ENCODE results near the gene ANKRD39. TPM values are rescaled to one million over a fixed set of nuclear protein-coding genes. Genes with fewer than 3 reads are reported as not detected.
"Not testable (repeated sequence)": the region's sequence is repeated elsewhere in the genome, so short reads cannot be mapped to it uniquely, and the experiment has no call there.

Gene ANKRD39
- total RNA-seq, 1 donor from 2014 or later: 31.9 TPM

- no peak overlapping the region for H3K4me3 ChIP-seq (ENCODE audit: low read depth, low read length)
- no peak for TF ChIP-seq CTCF (conservative IDR thresholded peaks at IDR 0.05; ENCODE audit: low read depth, low read length)
- DNase-seq (ENCODE audit: low read depth): no peak
Observed at GRCh38 chr2:96893289-96894150, 35.7 kb upstream of the ANKRD39 start.

- no peak for DNase-seq (ENCODE audit: low read depth)
- H3K4me3 ChIP-seq (ENCODE audit: low read depth, low read length): no peak overlapping the region
- TF ChIP-seq CTCF (conservative IDR thresholded peaks at IDR 0.05; ENCODE audit: low read depth, low read length): no peak
Observed at GRCh38 chr2:96891591-96892333, 33.9 kb upstream of the ANKRD39 start.

- no peak for TF ChIP-seq CTCF (conservative IDR thresholded peaks at IDR 0.05; ENCODE audit: low read depth, low read length)
- no peak overlapping the region for H3K4me3 ChIP-seq (ENCODE audit: low read depth, low read length)
- no peak for DNase-seq (ENCODE audit: low read depth)
Observed at GRCh38 chr2:96890726-96891385, 33.0 kb upstream of the ANKRD39 start.

- H3K4me3 ChIP-seq (ENCODE audit: low read depth, low read length): no peak overlapping the region
- no peak for DNase-seq (ENCODE audit: low read depth)
- TF ChIP-seq CTCF (conservative IDR thresholded peaks at IDR 0.05; ENCODE audit: low read depth, low read length): no peak
Observed at GRCh38 chr2:96890252-96890651, 32.4 kb upstream of the ANKRD39 start.

GRCh38 chr2:96889502-96889901, 31.7 kb upstream of the ANKRD39 start:
- DNase-seq (ENCODE audit: low read depth); H3K4me3 ChIP-seq (ENCODE audit: low read depth, low read length): not testable (repeated sequence)

- no peak for DNase-seq (ENCODE audit: low read depth)
Observed at GRCh38 chr2:96888072-96889011, 30.5 kb upstream of the ANKRD39 start.

More at GRCh38 chr2:96888072-96889011, 30.5 kb upstream of the ANKRD39 start:
- TF ChIP-seq CTCF (conservative IDR thresholded peaks at IDR 0.05; ENCODE audit: low read depth, low read length): no peak
- no peak overlapping the region for H3K4me3 ChIP-seq (ENCODE audit: low read depth, low read length)

Measured in epithelial cell of proximal tubule (primary cell).